K562 treated with DMSO at 1 percent for 48 hours (cell line): Measurements from ENCODE around the gene ADARB2. TPM values are rescaled to one million over a fixed set of nuclear protein-coding genes. Genes with fewer than 3 reads are reported as not detected.

ENCODE experiments used
- total RNA-seq: library from RNA; unstranded; fragments of 300-600 nt; gene quantifications from 2 replicates; pipeline ENCODE4 v1.2.3, GENCODE V29; 2022; ENCODE audit warnings: low replicate concordance; ENCODE audit errors: extremely low read depth

The ADARB2 gene
- total RNA-seq, result not detected in 2 replicates

GRCh38 chr10:1737222-1738061 lies at the start of gene ADARB2:
Gene ADARB2 (minus strand): TSS chr10:1737525.

